NOMO-1 treated with DMSO at 0.1 percent for 48 hours (cell line): ENCODE measurements around the gene RNU6-7.

Source experiments
- DNase-seq: peaks from one replicate; lab custom pipeline; 2025; ENCODE audit not compliant: unreplicated experiment; lab: John Stamatoyannopoulos, UW

RNU6-7 gene

DNA sequence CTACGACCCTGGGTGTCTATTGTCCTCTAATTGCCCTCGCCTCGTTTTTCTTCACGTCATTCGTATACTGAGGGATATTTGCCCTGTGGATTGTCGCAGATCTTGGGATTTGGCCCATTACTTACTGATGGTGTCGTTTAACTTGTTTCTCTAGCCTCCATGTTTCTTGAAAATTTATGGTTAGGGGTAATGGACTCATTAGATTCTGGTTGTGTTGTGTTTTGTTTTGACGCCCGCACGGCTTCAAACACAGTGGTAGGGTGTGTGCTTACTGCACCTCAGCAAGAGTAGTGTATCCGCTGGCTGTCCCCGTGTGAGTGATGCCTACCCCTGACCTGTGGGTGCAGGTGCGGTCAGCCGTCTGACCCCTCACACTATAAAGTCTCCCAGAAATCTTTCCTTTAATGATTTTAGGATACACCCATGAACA is 2.1 kb downstream of the RNU6-7 start:
- no peak for DNase-seq

DNA sequence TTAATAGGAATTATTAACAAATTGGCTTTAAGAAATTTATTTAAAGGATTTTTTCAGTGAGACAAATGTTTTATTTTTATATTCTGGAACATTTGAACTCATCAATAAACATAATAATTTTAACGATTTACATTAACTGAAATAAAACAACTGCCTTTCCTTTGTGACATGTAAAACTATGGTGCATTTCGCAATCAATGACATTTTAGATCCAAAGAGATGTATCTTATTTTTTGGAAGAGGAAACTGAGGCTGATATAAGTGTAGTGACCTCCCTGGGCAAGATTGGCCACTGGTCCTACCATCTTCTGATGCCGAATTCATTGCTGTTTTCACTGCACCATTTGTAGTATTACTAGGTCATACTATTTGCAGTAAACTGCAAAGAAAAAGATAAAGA is 3.7 kb downstream of the RNU6-7 start:
- DNase-seq = no peak

GRCh38 chr14:32205984-32206383 is 4.1 kb downstream of the RNU6-7 start:
- no peak for DNase-seq

DNA sequence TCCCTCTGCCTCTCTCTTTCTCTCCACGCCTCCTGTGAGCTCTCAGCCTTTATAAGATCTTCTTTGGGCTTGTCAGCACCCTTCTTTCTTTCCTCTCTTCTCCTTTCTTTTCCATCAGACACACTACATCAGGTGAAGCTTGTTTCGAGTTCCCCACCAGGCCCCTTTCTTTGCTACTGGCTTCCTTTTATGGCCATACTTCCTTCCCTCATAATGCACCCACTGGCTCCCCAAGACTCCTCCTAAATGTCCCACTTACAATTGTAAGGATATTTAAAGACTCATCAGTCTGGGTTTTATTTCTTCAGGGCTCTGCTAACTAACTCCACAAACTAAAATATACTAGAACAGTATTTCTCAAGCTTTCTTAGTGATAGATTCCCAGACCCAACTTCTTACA is 4.7 kb downstream of the RNU6-7 start:
- no peak for DNase-seq

GRCh38 chr14:32208490-32208889 is 6.6 kb downstream of the RNU6-7 start:
- DNase-seq = no peak

- DNase-seq = no peak
These were observed 7.6 kb downstream of the RNU6-7 start for GRCh38 chr14:32209471-32209870.

GRCh38 chr14:32211068-32211404 is 9.2 kb downstream of the RNU6-7 start:
- DNase-seq = no peak

DNA sequence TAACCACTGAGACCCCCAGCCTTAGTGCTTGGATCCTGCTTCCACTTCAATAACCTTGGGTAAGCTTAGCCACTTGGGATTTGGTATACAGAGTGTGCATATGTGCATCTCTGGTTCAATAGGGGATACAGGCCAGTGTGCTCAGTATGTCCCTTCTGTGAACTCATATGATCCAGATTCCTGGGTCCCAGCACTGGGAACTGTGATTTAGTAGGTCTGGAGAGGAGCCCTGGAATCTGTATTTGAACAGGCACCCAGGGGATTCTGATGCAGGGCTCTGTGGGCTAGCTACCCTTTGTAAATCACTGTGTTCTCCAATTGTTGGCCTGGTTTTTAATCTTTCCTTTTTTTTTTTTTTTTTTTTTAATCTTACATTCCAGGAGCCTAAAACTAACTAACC is 11.0 kb downstream of the RNU6-7 start:
- DNase-seq = no peak

GRCh38 chr14:32217301-32217700 is 15.5 kb downstream of the RNU6-7 start:
- DNase-seq = no peak

GRCh38 chr14:32224737-32225377 is 23.0 kb downstream of the RNU6-7 start:
- DNase-seq = no peak

DNA sequence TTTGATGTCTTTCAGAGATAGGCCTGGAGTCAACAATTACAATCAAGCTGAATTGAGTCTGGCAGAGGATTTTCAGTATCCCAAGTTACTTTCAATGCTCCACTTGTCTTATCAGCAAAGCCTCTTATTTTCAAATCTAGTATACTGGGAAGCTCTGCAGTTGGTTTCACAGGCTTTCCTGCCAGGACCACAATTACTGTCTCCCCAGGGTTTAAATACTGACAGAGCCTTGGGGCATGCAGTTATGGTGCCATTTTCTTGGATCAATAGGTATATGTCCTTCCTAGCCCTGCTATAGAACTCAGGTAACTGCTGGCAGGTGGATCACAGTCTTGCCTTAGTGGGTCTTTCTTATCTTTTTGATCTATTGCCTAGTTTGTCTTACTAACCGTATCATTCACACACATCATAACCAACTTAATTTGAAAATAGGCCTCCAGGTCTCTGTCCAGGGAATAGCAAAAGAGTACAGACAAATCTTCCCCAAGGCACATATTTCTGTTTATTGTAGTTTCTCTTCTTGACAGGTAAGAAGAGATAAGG is 23.6 kb downstream of the RNU6-7 start:
- no peak for DNase-seq

GRCh38 chr14:32226056-32226455 is 24.2 kb downstream of the RNU6-7 start:
- no peak for DNase-seq

DNA sequence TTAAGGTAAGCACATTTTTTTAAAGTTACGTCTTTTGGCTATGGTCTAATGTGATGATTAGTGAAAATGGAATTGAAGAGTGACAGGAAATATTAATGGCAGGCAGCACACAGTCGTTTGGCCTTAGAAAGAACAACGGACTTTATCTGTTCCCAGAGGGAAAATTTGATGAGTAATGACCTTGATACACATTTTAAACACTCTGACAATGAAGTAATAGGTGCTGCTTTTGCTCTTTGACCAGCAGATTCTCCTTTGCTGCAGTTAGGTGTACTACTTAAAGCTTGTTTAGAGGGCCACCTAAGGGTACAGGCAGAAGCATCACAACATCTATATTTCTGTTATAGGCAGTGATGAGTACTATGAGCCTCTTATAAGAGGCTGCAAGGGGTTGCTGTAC is 28.3 kb downstream of the RNU6-7 start:
- DNase-seq = no peak

DNA sequence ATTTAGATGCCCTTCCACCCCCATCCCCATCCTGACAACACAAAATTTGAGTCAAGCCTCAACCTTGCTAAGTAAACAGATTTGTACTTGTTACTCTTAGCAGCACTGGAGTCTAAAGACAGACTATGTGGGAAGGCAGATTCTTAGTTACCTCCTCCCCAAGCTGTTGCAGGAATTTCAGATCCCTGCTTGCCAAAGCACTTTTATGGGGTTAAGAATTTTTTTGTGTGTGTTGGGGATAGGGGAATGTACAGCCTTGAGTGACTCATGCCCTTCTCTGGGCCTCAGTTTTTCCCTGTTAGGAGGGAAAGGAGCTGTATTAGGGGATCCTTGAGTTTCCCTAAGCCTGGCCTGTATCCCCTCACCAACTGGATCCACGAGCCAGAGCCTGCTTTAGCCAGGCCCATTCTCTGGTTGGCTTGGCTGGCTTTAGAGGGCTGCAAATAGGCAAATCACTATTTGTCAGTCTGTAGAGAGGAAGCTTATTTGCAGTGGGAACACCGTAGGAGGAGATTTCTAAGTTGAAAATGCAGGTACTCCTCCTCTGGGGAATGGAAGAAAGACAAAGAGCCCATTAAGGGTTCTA is 28.9 kb downstream of the RNU6-7 start:
- DNase-seq = no peak

DNA sequence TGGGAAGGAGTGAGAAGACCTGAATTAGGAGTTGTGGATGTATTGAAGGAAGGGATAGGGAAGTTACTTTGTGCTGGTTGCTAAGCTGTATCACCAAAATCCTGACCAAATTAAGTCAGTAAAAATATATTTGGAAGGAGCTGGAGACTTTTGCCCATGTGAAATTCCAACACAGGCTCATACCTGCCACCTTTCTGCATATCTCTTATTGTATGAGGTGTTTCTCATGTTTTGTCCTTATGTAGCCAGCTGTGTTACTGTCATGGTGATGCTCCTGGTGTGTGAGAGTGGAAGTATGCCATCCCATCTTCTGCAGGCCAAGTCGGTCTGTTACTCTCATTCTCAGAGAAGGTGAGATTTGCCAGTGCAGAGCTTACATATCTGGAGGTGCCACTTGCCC is 30.6 kb downstream of the RNU6-7 start:
- DNase-seq = no peak

DNA sequence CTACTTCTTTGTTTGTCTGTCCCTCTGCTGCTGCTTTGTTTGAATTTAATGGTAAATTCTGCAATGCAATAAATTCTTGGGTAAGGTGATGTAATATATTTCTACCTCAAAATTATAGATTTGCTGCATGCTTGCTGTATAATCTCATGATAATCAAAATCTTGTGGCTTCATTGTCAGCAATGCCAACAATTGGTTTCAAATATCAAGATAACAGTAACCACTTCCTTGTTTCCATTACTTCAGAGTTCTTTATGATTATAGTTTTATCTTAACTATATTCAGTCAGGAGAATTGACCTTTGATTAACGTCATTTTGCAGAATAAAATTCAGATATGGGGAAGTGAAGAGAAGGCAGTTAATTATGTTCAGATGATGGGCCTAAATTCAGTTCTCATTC is 31.4 kb downstream of the RNU6-7 start:
- no peak for DNase-seq

DNA sequence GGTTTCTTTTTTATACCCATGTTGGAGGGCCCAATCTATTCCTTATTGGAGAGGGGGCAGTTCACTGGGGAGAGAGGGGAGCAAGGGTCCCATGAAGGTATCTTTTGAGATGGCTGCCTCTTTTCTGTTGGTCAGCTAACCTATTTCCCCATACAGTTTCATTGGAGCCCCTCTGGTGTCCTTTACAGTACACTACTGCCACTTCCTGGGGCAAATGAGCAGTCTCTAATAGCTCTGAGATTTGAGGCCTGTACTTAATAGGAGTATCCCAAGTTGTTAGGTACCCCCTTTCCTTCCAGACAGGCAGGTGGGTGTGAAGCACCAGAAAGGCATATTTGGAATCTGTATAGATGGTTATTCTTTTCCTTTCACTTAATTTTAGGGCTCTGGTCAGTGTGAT is 42.6 kb downstream of the RNU6-7 start:
- no peak for DNase-seq

DNA sequence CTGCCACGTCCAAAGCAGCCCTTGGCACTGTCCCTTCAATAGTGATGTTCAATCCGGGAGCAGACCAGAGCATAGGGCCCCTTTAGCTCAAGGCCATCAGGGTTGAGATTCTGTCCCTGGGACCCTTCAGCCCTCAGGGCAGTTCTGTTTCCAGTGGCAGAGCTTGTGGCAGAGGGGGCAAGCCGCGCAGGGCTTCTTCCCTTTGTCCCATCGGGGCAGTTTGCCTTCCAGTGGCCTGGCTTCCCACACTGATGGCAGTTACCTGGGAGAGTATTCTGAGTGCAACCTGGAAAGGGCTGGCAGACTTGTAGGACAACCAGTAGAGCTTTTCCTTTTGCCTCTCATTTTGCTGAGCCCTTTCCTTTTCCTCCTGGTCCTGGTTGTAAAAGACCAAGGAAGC is 44.9 kb downstream of the RNU6-7 start:
- no peak for DNase-seq

DNA sequence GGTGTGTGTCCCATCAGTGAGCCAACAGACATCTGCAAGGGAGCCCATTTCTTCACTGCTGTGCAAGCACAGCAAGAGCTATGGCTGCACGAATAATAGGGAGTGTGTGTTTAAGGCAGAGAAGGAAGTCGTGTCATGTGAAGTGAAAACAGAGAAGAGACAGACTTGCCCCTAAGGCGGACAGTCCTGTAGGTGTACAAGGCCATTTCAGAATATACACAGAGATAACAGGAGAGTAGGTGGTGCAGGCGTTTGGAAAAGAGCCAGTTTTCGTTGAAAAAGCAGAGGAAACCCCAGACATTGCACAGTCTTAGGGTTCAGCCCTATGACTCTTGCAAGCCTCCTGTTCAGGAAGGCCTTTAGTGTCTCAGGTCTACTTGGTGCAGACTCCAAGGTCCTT is 47.5 kb downstream of the RNU6-7 start:
- no peak for DNase-seq

GRCh38 chr14:32249780-32250179 is 47.9 kb downstream of the RNU6-7 start:
- DNase-seq = no peak

GRCh38 chr14:32250681-32251080 is 48.8 kb downstream of the RNU6-7 start:
- DNase-seq = no peak

GRCh38 chr14:32251530-32251929 is 49.7 kb downstream of the RNU6-7 start:
- no peak for DNase-seq
